IPS-20b (cell line): ENCODE results near the gene CTSL.

Experiments
- H3K27ac ChIP-seq: one replicate; pipeline ENCODE4 v1.5.1; 2013; ENCODE audit warnings: low read length
- H3K27me3 ChIP-seq: 2 replicates; pipeline ENCODE4 v1.6.1; 2013; ENCODE audit warnings: mild to moderate bottlenecking, low read length, inconsistent platforms; ENCODE audit not compliant: insufficient read depth
- H3K36me3 ChIP-seq: 2 replicates; pipeline ENCODE4 v1.6.1; 2013; ENCODE audit warnings: low read depth, mild to moderate bottlenecking, inconsistent platforms, low read length, moderate library complexity; ENCODE audit not compliant: insufficient read depth
- H3K4me1 ChIP-seq: 2 replicates; pipeline ENCODE4 v1.6.1; 2013; ENCODE audit warnings: mild to moderate bottlenecking, control low read depth, inconsistent platforms, low read length, moderate library complexity; ENCODE audit not compliant: insufficient read depth
- H3K4me3 ChIP-seq: 2 replicates; pipeline ENCODE4 v1.5.1; 2013; ENCODE audit warnings: mild to moderate bottlenecking, low read length, inconsistent platforms
- H3K9ac ChIP-seq: 2 replicates; pipeline ENCODE4 v1.6.1; 2013; ENCODE audit warnings: low read depth, mild to moderate bottlenecking, inconsistent platforms, low read length, moderate library complexity
- H3K9me3 ChIP-seq: 2 replicates; pipeline ENCODE4 v1.6.1; 2013; ENCODE audit warnings: mild to moderate bottlenecking, low read depth, low read length, inconsistent platforms; ENCODE audit not compliant: insufficient read depth

CTSL gene

DNA sequence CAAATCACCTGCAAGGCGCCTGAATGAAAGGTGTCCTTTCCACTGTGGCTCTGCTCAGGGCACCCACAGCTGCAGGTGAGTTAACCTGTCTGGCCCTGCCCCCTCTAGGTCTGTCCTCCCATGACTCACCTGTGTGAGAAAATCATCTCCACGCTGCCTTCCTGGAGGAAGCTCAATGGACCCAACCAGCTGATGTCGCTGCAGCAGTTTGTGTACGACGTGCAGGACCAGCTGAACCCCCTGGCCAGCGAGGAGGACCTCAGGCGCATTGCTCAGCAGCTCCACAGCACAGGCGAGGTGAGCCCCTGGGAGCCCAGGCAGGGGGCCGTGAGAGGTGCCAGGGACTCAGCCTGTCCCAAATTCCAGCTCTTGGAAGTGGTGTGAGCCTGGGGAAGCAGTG, 23.0 kb upstream of the CTSL start:
- Histone ChIP-seq H3K4me1 (no peaks in the 10 kb centered on the region), H3K9me3 (no peaks in the 10 kb centered on the region), H3K9ac (no peak overlapping the region), H3K36me3 (peaks cover 89% of the 10 kb centered on the region), H3K27me3 (no peaks in the 10 kb centered on the region), H3K27ac (no peak overlapping the region), H3K4me3 (no peak overlapping the region)

DNA sequence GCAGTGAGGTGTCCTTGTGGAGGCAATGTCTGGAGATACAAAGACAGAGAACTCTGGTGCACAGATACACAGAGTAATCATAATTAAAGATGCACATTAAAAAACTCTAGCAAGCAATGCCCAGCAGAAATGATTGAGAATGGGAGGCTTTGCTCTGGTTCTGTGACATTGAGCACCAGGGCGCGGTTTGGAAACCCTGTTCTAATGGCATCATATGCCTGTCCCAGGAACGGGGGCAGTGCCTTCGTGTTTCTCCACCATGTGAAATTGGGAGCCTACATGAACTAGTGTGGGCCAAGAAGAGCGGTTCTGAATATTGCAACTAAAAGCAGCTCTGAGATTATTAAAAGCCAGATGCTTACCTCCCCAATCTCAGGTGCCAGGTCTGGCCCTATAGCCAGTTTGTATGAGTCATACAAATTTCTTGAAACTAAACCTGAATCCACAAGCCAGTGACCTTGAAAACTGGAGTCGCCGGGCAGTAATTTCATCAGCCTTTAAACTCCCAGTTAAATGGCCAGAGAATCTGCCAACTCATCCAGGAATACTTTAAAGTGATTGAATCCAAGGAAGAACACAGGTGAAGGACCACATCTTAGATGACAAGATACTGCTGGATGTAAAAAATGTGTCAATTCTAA, 22.2 kb upstream of the CTSL start:
- Histone ChIP-seq H3K9ac (no peak overlapping the region), H3K27me3 (no peaks in the 10 kb centered on the region), H3K9me3 (no peaks in the 10 kb centered on the region), H3K4me1 (no peaks in the 10 kb centered on the region), H3K27ac (no peak overlapping the region), H3K36me3 (peaks cover 88% of the 10 kb centered on the region), H3K4me3 (no peak overlapping the region)

DNA sequence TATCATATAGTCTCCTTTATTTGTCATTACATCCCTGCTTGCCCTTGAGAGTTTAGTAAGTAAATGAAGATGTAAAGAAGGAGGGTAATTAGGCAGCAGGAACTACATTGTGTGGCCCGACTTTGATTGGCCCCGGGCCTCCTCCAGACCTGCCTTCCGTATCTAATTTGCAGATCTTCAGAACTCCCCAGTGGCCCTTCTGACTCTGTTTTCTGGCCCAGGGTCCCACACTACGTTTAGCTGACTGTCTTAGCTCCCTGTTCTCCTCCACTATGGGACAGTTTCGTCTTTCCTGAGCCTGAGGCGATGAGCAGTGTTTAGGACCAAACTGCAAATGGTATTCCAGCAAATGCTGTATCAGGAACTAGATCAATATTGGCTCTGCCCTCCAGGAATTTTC, 21.6 kb upstream of the CTSL start:
- no peaks in the 10 kb centered on the region for H3K4me1 ChIP-seq
- no peaks in the 10 kb centered on the region for H3K9me3 ChIP-seq
- H3K36me3 ChIP-seq, result peaks cover 88% of the 10 kb centered on the region
- H3K9ac ChIP-seq, result no peak overlapping the region
- no peaks in the 10 kb centered on the region for H3K27me3 ChIP-seq
- H3K4me3 ChIP-seq, result no peak overlapping the region
- no peak overlapping the region for H3K27ac ChIP-seq

DNA sequence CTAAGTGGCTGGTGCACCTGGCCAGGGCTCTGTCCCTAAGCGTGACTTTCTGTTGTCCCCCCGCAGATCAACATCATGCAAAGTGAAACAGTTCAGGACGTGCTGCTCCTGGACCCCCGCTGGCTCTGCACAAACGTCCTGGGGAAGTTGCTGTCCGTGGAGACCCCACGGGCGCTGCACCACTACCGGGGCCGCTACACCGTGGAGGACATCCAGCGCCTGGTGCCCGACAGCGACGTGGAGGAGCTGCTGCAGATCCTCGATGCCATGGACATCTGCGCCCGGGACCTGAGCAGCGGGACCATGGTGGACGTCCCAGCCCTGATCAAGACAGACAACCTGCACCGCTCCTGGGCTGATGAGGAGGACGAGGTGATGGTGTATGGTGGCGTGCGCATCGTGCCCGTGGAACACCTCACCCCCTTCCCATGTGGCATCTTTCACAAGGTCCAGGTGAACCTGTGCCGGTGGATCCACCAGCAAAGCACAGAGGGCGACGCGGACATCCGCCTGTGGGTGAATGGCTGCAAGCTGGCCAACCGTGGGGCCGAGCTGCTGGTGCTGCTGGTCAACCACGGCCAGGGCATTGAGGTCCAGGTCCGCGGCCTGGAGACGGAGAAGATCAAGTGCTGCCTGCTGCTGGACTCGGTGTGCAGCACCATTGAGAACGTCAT, 19.7 kb upstream of the CTSL start:
- no peak overlapping the region for H3K9ac ChIP-seq
- no peaks in the 10 kb centered on the region for H3K9me3 ChIP-seq
- H3K27ac ChIP-seq, result no peak overlapping the region

DNA sequence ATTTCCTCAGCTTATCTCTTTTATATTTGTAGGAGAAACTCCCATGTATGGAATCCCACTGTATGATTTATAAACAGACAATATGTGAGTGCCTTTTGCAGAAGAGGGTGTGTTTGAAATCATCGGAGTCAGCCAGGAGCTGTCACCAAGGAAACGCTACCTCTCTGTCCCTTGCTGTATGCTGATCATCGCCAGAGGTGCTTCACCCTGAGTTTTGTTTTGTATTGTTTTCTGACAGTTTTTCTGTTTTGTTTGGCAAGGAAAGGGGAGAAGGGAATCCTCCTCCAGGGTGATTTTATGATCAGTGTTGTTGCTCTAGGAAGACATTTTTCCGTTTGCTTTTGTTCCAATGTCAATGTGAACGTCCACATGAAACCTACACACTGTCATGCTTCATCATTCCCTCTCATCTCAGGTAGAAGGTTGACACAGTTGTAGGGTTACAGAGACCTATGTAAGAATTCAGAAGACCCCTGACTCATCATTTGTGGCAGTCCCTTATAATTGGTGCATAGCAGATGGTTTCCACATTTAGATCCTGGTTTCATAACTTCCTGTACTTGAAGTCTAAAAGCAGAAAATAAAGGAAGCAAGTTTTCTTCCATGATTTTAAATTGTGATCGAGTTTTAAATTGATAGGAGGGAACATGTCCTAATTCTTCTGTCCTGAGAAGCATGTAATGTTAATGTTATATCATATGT, 18.0 kb upstream of the CTSL start:
- H3K9me3 ChIP-seq, result no peaks in the 10 kb centered on the region
- H3K9ac ChIP-seq, result no peak overlapping the region
- no peak overlapping the region for H3K4me3 ChIP-seq
- H3K4me1 ChIP-seq, result no peaks in the 10 kb centered on the region
- H3K36me3 ChIP-seq, result peaks cover 58% of the 10 kb centered on the region
- no peaks in the 10 kb centered on the region for H3K27me3 ChIP-seq
- no peak overlapping the region for H3K27ac ChIP-seq

More for the DNA sequence above, 19.7 kb upstream of the CTSL start:
- no peaks in the 10 kb centered on the region for H3K4me1 ChIP-seq
- H3K36me3 ChIP-seq, result peaks cover 72% of the 10 kb centered on the region
- no peaks in the 10 kb centered on the region for H3K27me3 ChIP-seq
- H3K4me3 ChIP-seq, result no peak overlapping the region

DNA sequence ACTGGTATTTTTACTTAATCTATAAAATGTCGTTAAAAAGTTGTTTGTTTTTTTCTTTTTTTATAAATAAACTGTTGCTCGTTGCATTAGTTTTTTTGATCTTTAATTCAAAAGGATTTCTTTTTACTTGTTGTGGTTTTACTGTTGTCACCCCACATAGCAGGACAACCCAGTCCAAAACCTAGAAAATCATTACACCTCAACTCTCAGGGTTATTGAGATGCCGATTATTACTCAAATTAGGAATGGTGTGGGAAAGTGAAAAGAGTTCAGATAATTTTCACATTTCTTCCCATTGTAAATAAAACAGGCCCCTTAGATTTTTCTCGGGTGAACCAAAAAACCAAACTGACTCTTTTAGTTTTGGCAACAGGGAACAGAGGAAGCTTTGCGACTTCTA, 17.4 kb upstream of the CTSL start:
- Histone ChIP-seq H3K4me1 (no peaks in the 10 kb centered on the region), H3K27me3 (no peaks in the 10 kb centered on the region)

DNA sequence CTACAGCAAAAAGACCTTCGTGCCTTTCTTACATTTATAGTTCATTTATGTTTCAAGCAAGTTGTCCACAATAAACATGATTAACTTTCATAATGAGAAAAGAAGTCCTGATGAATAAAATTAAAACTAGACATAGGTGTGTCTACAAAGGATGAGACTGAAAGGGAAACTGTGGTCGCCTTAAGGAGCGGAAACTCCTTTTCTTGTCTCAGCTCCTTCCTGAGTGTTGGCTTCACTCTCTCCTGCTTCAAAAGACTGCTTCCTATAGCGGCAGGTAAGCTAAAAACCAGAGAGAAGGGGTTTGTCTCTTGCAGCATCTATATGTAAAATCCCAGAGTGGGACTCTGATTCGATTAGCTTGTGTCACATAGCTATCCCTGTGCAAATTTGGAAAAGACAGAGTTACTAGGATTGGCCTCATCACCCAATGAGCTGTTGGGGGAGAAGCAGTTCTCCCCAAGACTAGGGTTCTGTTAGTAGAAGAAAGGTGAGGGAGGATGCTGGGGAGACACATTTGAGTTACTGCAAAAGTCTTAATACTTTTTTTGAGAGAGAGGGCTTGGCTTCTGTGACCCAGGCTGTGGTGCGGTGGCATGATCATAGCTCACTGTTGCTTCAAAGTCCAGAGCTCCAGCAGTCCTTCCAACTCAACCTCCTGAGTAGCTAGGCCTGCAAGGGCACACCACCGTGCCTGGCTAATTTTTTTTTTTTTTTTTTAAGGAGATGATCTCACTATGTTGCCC, 16.8 kb upstream of the CTSL start:
- Histone ChIP-seq H3K27ac (no peak overlapping the region), H3K36me3 (peaks cover 46% of the 10 kb centered on the region), H3K4me3 (no peak overlapping the region), H3K27me3 (no peaks in the 10 kb centered on the region), H3K4me1 (no peaks in the 10 kb centered on the region), H3K9ac (no peak overlapping the region), H3K9me3 (no peaks in the 10 kb centered on the region)

More for the DNA sequence above, 17.4 kb upstream of the CTSL start:
- Histone ChIP-seq H3K9ac (no peak overlapping the region), H3K36me3 (peaks cover 52% of the 10 kb centered on the region), H3K4me3 (no peak overlapping the region), H3K27ac (no peak overlapping the region), H3K9me3 (no peaks in the 10 kb centered on the region)

DNA sequence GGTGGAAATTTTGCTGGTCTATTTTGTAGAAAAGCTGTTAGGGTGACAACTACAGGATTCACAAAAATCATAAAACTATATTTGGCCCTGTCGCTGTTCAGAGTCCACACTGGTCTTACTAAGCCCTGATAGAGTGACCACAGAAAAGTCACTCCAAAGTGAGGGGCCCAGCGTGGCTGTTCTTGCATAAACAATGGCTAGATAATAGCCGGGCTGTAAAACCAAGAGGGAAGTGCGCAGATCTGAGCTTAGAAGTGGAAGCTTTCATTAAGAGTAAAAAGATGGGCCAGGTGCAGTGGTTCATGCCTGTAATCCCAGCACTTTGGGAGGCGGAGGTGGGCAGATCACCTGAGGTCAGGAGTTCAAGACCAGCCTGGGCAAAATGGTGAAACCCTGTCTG, 15.5 kb upstream of the CTSL start:
- H3K27ac ChIP-seq, result no peak overlapping the region

DNA sequence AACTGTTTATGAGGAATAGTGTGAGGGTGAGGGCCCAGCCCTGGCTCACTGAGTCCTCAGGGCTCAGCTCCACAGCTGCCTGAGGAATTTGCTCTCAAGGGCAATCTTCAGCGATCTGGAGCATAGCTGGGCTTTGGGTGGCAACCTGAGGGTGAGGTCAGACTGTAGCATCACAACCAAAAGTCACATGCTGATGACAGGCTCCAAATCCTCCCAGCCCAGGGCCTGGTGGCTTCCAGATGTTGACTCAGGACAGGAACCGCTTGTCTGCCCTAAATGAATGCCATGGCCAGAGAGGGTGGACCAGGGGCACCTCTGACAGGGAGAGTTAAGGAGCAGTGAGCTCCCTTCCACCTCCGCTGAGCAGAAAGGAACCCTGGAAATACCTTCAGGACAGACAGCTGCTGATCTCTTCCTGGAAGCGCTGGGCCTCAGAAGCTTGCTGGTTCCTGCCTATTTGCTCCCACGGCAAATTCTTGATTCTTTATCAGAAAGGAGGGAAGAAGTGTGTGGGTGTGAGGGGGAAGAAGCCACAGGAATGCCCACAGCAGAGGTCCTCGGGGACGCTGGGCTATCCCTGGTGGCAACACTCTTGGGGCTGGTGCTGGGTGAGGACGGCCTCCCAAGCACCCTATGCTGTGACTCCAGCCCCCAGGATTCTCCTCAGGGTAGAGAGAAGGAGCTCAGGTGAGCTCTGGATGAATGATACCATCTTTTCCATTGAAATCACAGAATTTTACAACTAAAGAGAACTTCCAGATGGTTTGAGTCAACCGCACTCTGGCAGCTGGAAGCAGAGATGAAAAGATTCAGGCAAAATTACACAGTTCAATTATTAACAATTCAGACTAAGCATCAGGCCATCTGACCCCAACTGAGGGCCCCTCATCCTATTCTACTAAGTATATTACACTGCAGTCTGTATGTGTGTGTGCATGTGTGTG, 13.8 kb upstream of the CTSL start:
- no peak overlapping the region for H3K27ac ChIP-seq
- peaks cover 22% of the 10 kb centered on the region for H3K36me3 ChIP-seq
- H3K9ac ChIP-seq, result no peak overlapping the region
- H3K4me3 ChIP-seq, result no peak overlapping the region
- H3K4me1 ChIP-seq, result no peaks in the 10 kb centered on the region
- H3K9me3 ChIP-seq, result no peaks in the 10 kb centered on the region
- no peaks in the 10 kb centered on the region for H3K27me3 ChIP-seq

More for the DNA sequence above, 15.5 kb upstream of the CTSL start:
- Histone ChIP-seq H3K4me3 (no peak overlapping the region), H3K27me3 (no peaks in the 10 kb centered on the region), H3K9me3 (no peaks in the 10 kb centered on the region), H3K4me1 (no peaks in the 10 kb centered on the region), H3K9ac (no peak overlapping the region), H3K36me3 (peaks cover 38% of the 10 kb centered on the region)

DNA sequence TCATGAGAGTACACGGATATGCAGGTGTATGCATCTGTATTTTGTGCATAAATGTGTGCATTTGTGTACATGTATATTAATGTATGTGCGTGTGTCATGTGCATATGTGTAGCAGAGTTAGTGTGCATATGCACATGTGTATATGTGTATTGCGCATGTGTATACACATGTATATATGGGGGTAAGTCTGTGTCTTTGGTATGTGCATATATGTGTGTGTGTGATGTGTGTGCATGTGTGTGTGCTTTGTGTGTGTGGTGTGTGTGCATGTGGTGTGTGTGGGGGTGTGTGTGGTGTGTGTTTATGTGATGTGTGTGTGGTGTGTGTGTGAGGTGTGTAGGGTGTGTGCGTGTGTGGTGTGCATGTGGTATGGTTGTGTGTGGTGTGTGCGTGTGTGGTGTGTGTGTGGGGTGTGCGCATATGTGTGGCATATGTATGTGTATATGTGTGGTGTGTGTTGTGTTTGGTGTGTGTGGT, 13.1 kb upstream of the CTSL start:
- H3K27ac ChIP-seq, result no peak overlapping the region
- peaks cover 14% of the 10 kb centered on the region for H3K36me3 ChIP-seq
- no peak overlapping the region for H3K9ac ChIP-seq
- H3K9me3 ChIP-seq, result no peaks in the 10 kb centered on the region
- no peaks in the 10 kb centered on the region for H3K27me3 ChIP-seq
- H3K4me3 ChIP-seq, result no peak overlapping the region
- H3K4me1 ChIP-seq, result no peaks in the 10 kb centered on the region
